GM18499 (cell line): Measurements from ENCODE around the gene SWI5.

Experiments used
- ATAC-seq: cut with Tn5 transposase; IDR thresholded peaks from one replicate; pipeline ENCODE4 v1.9.1; 2021; ENCODE audit warnings: moderate number of reproducible peaks; ENCODE audit not compliant: insufficient read depth, unreplicated experiment

SWI5 gene

DNA sequence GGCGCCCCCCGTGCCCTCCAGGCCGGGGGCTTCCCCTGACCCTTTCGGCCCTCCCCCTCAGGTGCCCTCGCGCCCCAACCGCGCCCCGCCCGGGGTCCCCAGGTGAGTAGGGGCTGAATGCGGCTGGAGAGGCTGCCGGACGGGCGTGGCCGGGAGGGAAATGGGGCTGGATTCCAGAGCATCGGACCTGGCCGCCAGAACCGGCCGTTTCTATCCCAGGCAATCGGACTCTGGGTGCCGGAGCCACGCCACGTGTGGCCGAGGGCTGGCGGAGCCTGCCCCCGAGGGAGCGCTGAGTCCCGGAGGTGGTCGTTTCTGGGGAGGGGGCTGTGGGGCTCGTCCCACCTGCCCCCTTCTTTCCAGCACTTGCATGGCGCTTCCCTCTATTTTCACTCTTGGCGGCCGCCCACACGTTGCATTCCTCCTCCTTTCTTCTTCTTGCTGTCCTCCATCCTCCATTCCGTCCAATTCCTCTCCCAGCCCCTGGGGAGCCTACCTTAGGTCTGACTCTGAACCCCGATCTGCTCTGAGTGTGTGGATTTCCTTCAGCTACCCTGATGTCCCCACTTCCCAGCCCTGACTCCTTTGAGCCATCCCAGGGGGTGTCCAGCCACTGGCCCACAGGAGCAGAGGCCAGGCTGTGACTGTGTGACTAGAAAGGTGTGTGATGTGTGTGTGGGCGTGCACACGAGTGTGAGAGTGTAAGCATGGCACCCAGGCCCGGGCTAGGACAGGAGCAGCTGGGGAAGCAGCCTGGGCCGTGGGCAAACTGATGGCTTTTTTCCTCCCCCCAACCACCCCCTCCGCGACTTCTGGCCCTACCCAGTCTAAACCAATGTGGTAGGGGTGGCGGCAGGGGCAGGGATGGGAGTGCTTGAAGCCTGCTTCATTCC lies 25.0 kb upstream of the SWI5 start:
- no peak for ATAC-seq

DNA sequence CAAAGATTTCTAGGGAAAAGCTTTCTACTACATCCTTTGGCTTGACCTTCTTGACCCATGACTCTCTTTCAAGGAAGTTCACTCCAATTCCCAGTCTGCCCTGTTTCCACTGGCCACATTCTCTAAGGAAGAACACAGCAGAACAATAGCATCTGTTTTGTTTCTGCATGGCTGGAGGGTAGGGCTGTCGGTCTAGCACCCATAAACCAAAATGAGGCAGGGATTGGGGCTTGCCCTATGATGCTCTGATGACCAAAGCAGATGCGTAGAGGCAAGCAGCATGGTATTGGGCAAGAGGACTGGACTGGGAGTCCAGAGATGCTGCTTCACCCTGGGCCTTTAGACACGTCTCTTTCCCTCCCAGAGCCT lies 24.4 kb upstream of the SWI5 start:
- no peak for ATAC-seq

DNA sequence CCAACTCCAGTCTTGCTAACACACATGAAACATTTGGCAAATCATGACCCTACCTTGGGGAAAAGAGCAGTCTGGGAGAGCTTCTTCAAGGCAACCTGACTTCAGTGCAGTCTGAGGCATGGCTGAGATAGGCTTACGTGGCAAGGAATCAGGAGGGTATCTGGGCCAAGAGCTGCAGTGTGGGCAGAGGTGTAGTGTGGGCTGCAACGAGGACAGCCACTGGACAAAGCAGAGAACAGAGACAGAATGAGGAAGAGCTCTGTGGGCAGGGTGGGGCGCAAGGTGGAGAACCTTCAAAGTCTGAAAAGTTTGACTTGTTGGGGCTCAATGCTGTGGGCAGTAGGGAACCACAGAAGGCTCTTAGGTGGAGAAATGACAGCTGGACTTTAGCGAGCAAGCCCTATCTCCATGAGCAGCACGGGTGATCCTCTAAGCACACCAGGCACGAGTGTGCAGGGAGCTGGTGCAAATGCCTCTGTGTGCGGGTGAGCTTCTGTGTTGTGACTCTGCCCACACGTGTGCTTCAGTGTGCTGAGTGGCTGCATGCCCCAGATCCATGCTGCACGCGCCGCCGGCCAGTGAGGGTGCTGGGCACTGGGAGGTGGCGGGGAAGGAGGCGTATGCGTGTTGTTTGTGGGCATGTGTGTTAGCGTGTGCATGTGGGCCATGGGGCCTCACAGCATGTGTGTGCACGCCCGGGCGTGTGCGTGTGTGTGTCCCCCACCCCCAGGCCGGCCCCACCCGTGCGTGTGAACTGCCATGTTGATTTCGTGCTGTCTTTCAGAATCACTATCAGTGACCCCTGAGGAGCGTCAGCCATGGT lies 23.5 kb upstream of the SWI5 start:
- no peak for ATAC-seq

DNA sequence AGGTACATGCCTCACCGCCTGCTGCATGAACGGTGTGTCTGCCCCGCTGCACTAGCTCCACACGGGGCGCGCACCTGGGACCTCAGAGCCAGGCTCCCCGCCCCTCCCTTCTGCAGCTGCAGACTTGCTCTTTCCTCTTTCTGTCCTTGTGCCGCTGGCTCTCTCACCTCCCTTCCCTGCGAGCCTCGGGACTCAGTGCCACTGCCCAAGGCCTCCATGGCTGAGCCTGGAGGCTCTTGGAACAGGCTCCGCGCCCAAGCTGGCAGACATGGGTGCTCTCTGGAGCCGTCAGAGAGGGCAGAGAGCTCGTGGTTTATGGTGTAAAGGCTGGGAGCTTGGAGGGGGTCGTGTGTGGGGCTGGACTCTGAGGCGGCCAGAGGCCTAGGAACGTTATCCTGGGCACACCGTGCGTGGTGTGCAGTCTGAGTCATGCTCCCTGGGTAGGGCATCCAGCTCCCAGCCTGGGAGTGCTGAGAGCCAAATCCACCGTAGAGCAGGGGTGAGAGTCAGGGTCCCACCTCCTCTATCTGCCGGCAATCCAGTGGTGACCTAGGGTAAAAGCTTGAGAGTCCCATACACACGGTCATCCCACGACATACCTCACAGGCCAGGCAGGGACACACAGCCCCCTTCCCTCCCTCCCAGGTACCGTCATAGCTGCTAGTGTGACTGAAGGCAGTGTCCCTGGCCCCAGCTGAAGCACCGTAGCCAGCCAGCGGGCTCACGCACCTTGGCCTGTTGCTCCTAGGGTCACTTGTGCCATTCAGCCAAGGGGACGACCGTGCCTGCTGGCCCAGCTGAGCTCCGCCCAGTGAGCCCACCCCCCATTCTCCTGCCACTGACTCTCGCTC lies 22.7 kb upstream of the SWI5 start:
- ATAC-seq: no peak

DNA sequence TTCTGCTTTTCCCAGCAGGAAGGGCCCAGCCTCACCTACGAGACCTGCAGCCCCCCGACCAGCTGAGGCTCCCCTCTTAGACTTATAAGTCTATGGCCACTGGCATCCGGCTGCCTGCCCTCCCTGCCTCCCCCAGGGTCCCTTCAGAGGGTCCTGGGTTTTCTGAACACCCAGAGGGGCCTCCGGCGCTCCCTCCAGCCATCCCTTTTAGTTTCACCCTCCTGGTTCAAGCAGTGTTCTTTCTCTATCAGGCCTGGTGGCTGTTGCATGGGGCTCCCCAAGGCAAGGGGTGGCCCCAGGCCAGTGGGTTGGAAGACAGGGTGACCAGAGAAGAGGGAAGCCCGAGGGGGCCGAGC lies 22.1 kb upstream of the SWI5 start:
- no peak for ATAC-seq

DNA sequence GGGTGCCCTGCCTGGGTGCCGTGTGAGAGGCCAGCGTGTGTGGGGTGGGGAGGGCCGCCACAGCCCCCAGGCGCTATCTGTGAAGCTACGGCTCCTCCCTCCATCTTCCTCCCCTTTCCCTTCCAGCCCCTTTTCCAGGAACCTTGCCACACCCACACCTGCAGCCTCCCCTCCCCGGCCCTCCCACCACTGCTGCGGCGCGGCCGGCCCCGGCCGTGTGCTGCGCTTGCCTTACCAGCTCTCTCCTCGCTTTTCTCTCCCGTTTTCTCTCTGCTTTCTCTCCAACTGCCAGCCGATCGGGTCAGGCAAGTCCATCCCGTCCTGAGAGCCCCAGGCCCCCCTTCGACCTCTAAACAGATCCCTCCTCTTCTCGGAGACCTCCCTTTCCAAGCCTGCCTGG lies 21.7 kb upstream of the SWI5 start:
- no peak for ATAC-seq

DNA sequence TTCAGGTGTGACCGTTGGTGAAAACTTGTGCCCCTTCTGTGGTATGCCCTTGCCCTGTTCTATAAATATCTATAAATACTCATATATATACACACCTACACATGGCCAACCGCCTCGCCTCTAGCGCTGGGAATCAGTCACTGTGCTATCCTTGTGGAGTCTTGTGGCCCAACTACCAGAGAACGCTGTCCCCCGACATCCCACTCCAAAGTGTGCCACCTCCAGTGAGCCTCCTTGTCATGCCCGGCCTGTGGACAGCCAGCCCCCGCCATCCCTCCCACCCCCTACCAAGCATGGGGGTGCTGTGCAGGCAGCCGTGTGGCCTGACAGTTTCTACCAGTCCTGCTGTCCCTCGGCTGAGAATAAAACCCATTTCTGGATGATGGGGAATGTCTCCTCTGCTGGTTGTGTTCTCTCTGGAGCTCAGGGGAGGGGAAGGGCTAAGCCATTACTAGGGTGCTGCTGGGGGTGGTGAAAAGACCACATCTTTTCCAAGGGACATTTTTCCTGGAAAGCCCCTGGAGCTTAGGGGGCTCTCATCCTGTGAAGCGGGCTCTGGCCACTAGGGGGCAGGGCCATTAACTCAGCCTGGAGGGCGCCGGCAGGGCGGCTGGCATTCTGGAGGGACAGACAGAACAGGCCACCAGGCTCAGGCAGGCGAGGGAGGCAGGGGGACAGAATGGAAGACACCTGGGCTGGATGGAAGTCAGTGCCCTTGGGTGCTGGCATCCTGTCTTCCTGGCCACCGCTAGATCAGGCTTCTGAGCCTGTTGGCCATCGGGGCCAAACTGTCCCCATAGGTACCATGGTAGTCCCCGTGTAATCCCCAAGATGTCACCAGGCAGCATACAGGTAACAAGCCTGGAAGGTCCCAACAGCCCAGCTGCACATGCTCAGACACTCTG lies 21.0 kb upstream of the SWI5 start:
- ATAC-seq: no peak

DNA sequence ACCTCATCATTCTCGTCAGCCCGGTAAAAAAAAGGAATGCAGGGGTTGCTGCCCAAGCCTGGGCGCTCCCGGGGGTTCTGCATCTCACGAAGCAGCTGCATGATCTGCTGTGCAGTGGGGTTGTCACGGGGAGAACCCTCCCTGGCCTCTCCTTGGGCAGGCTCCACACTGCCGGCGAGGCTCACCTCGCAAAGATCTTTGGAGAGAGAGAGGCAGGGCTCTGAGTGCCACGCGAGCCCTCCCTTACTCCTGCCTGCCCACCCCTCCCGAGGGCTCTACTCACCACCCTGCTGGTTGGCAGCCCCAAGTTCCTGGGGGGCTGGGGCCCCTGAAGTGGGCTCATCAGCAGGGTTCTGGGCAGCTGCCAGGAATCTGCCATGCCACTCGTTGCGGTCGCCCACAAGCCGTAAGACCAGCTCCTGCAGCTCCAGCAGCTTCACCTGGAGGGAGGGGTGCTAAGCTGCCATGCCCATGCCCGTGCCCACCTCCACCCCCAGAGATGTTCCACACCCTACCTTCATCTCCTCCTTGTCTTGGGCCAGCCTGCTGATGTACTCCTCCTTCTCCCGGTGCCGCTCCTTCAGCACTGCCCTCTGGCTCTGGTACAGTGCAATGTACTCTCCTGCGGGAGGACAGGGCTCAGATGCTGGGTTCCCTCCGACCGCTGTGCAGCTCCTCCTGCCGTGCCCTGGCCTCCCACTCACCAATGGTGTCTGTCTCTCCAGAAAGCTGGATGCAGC lies 18.8 kb upstream of the SWI5 start:
- no peak for ATAC-seq

DNA sequence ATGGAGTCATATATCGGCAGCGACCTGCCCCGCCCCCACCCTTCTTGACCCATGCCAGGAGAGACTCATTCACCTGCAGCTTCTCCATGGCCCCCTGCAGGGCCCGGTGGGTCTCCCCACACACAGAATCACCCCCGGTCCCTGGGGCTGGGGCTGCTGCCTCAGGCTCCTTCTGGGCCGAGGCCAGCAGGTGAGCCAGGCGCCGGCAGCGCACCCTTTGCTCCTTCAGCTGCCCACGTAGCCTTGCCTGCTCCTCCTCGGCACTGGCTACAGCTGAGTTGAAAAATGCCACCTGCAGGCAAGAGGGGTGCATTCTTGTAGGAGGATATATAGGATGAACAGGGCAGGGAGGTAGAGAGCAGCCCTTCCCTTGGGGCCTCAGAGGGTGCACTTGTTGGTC lies 18.2 kb upstream of the SWI5 start:
- ATAC-seq: no peak

DNA sequence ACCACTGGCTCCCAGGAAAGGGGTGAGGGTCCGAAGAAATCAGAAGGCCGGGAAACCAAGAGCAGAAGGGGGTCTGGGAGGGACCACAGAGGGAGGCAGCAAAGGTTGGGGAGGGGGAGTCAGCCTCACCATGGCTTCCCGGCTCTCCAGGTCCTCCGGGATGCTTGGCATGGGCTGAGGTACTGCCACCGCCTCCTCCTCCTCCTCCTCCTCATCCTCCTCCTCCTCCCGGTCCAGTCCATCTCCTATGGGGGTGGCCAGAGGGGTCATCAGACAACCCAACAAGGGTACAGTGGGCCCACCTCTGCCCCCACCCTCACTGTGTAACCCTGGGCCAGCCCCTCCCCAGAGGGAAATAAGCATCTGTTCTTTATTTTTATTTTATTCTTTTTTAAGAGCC lies 17.8 kb upstream of the SWI5 start:
- no peak for ATAC-seq

DNA sequence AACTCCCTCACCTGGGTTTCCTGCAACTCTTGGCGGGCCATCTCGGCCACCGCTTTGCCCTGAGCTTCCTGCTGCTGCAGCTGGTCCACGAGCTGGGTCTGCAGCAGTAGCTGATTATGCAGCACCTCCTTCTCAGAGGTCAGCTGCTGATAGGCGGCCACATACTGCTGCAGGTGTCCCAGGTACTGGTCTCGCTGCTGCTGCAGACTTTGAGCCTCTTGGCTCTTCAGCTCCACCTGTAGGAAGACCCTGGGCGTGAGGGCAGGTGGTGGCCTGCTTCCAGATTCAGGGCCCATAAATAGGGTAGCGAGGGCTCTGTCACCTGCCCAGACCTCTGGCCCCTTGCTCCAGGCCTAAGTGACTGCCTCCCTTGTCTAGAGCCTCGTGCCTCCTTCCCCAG lies 16.9 kb upstream of the SWI5 start:
- ATAC-seq: no peak

DNA sequence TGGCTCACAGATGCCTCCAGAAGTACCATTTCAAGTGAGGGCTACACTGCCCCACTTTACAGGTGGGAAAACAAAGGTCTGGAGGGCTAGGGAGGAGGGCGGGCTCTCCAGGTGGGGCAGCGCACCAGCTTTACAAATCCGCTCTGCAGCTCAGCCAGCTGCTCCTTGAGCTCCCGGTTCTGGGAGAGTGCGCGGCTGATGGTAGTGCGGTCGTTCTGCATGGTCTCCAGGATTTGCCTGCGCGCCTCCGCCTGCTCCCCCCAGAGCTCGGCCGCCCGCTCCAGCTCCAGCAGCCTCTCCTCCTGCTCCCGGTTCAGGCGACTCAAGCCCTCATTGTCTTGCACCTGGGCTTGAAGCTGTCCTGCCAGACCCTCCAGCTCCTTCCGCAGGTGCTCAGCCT lies 15.7 kb upstream of the SWI5 start:
- no peak for ATAC-seq

DNA sequence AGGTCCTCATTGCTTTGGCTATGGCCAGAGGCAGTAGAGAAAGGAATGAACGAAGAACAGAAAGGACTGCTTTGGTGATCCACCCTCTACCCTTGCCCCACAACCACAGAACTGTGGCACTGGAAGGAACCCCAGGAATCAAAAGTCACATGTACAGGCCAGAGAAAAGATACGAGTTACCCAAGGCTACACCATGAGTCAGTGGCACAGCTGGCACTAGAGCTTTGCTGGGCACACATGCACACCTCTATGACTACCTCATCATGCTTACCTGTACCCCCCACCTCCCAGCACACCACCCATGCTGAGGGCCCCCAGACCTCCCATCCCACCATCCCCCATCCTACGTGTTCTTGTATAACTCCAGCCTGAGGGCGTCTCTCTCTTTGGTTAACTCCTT lies 13.4 kb upstream of the SWI5 start:
- no peak for ATAC-seq

DNA sequence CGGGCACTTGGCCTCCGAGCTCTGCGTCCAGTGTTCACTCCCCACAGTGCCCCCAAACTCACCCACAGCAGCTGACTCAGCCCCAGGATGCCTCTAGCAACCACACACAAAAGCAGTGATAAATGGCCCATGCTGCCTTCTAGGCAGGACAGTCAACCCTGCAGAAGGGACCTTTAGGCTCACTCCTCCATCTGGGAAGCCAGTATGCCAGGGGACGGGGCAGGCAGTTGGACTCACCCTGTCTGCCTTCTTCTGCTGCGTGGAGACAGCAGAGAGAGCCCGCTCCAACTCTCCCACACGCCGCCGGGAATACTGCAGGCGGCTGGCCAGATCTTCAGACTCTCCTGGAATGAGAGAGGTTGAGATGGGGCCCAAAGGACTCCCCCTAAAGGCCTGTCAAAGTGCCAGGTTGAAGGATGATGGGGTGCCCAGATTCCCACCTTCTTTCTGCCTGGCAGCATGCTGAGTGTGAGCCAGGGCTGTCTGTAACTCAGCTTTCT lies 10.7 kb upstream of the SWI5 start:
- no peak for ATAC-seq

DNA sequence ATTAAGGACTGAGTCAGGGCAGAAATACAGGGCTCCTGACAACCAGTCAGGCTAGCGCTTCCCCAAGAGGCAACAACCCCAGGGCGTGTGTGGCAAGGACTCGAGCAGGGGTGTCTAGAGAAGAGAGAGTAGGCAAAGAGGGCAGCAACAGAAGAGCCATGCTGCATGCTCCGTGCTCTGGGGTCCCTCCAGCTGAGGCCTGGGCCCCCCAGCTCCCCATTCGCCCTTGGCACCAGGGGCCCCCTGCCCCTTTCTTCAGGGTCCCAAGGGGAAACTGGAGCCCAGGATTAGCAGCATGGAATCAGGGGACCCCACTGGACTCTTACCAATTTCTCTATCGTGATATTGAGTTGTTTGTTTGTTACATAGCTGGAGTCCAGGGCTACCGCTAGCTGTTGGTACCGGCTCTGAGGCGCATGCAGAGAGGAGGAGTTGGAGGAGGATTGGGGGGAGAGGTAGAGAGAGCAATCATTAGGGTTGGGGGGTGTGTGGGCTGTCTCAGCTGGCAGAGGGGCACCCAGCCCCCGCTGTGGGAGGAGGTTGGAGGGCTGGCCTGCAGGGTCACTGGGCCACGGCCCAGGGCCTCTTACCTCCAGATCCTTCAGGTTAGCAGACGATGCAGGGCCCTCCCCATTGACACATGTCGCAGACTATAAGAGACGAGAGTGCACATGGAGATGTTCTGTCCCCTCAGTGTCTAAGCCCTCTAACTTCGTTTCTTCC lies 9.0 kb upstream of the SWI5 start:
- ATAC-seq: no peak

DNA sequence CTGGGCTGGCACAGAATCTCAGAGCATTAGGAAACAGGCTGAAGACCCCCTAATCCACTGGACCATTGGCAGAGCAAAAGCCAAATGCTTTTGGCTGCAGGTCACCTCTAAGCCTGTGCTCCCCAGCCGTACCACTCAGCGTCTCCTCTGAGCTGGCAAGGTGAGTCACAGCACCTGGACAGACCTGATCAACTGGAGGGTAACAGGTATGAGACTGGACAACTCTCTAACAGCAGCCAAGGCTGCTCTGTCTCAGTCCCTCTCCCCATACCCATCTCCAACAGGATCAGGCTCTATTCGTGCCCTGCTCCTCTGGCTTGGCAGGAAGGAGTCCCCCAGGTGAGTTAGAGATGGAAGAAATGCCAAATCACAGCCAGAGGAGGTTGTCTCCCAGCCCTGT lies 5.0 kb upstream of the SWI5 start:
- ATAC-seq: no peak

DNA sequence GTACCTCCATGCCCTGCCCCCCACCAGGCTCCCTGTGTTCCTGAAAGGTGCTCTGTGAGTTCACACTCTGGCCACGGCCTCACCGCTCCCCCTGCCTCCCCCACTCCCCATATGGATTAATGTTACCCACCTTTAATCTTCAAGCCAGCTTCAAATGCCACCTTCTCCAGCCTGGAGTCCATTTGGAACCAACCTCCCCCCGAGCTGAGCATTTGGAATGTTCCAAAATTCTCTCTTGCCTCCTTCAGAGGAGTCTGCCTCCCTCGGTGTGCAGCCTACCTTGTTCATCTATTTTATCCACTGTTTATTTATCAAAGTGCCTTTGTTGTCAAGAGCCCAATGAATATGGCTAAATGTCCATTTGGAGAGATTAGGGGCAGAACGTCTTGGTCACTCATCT lies 4.6 kb upstream of the SWI5 start:
- ATAC-seq: no peak

DNA sequence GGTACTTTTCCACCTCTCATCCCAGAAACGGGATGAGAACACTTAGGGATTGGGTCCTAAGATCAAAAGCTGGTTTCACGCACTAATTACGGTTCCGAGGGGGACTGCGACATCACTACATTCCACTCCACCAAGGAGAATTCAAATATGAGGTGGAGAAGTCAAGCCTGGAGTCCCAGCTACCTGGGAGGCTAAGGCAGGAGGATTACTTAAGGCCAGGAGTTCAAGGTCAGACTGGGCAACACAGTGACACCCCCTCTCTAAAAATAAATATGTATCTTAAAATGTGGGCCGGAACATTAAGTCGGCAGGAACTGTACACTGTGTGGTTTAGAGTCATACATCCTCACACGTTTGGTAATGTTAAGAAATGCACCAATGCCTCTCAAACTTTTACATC lies 1.8 kb upstream of the SWI5 start:
- no peak for ATAC-seq
